ENCODE measurements around the gene SLC50A1.

SLC50A1 gene

DNA sequence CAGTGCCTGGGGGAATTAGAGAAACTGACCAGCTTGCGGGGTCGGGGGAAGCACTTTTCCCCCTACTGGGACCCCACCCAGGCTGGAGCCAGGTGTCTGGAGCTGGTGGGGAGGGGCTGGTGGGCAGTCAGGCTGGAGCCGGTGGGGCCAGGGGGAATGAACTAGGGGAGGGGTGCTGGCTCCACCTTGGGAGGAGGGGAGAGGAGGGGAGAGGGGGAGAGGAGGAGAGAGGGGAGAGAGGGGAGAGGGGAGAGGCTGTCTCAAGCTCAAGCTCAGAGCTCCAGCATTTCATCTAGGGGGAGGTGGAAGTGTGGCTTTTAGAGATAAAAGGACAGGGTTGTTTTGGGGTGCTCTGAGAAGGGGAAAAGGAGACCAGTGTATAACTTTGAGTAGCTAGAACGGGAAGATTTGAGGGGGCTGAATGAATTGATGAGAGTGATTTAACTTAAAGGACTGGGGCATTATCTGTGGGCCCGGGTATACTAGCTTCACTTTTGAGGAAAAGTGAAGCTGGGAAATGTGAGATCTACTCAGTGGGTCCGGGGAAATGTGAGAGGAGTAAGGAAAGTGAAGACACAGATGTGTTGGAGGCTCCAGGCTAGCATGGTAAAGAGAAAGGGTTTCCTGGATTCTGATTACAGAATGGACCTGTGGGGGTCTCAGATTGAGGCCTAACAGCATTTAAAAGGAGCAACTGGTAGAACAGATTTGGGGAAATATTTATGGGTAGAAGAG, 5.2 kb upstream of the SLC50A1 start:
- TF ChIP-seq, protein P1, sequence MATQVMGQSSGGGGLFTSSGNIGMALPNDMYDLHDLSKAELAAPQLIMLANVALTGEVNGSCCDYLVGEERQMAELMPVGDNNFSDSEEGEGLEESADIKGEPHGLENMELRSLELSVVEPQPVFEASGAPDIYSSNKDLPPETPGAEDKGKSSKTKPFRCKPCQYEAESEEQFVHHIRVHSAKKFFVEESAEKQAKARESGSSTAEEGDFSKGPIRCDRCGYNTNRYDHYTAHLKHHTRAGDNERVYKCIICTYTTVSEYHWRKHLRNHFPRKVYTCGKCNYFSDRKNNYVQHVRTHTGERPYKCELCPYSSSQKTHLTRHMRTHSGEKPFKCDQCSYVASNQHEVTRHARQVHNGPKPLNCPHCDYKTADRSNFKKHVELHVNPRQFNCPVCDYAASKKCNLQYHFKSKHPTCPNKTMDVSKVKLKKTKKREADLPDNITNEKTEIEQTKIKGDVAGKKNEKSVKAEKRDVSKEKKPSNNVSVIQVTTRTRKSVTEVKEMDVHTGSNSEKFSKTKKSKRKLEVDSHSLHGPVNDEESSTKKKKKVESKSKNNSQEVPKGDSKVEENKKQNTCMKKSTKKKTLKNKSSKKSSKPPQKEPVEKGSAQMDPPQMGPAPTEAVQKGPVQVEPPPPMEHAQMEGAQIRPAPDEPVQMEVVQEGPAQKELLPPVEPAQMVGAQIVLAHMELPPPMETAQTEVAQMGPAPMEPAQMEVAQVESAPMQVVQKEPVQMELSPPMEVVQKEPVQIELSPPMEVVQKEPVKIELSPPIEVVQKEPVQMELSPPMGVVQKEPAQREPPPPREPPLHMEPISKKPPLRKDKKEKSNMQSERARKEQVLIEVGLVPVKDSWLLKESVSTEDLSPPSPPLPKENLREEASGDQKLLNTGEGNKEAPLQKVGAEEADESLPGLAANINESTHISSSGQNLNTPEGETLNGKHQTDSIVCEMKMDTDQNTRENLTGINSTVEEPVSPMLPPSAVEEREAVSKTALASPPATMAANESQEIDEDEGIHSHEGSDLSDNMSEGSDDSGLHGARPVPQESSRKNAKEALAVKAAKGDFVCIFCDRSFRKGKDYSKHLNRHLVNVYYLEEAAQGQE (IDR thresholded peaks at IDR 0.05; ENCODE audit: low read depth): no peak
- TF ChIP-seq, protein P2, sequence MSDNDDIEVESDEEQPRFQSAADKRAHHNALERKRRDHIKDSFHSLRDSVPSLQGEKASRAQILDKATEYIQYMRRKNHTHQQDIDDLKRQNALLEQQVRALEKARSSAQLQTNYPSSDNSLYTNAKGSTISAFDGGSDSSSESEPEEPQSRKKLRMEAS (IDR thresholded peaks at IDR 0.05): no peak
- TF ChIP-seq NFIC (IDR thresholded peaks at IDR 0.05) (no peak), CEBPB (IDR thresholded peaks at IDR 0.05) (no peak), TCF12 (IDR thresholded peaks at IDR 0.05; ENCODE audit: low read depth) (no peak), EP300 (IDR thresholded peaks at IDR 0.05; ENCODE audit: borderline replicate concordance) (no peak), EGR1 (IDR thresholded peaks at IDR 0.05) (no peak), TEAD4 (IDR thresholded peaks at IDR 0.05) (no peak), CREB1 (IDR thresholded peaks at IDR 0.05; ENCODE audit: low read depth) (no peak), FOXM1 (IDR thresholded peaks at IDR 0.05; ENCODE audit: borderline replicate concordance, low read depth) (no peak), ZBTB7A (IDR thresholded peaks at IDR 0.05; ENCODE audit: low read depth) (no peak), YY1 (IDR thresholded peaks at IDR 0.05; ENCODE audit: low read depth) (no peak), TAF1 (IDR thresholded peaks at IDR 0.05; ENCODE audit: low read depth) (no peak), RAD21 (IDR thresholded peaks at IDR 0.05; ENCODE audit: low read depth) (no peak)
- TF ChIP-seq, protein P3, sequence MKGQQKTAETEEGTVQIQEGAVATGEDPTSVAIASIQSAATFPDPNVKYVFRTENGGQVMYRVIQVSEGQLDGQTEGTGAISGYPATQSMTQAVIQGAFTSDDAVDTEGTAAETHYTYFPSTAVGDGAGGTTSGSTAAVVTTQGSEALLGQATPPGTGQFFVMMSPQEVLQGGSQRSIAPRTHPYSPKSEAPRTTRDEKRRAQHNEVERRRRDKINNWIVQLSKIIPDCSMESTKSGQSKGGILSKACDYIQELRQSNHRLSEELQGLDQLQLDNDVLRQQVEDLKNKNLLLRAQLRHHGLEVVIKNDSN (IDR thresholded peaks at IDR 0.05): no peak

DNA sequence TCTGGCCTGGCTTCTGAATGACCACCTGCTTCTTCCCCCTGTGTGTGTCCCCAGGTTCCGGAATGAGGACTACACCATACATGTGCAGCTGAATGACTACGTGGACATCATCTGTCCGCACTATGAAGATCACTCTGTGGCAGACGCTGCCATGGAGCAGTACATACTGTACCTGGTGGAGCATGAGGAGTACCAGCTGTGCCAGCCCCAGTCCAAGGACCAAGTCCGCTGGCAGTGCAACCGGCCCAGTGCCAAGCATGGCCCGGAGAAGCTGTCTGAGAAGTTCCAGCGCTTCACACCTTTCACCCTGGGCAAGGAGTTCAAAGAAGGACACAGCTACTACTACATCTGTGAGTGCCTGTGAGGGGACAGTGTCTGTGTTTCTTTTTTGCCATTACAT, 4.4 kb upstream of the SLC50A1 start:
- no peak for TF ChIP-seq NFIC (IDR thresholded peaks at IDR 0.05)
- no peak for TF ChIP-seq TAF1 (IDR thresholded peaks at IDR 0.05; ENCODE audit: low read depth)
- no peak for TF ChIP-seq FOXM1 (IDR thresholded peaks at IDR 0.05; ENCODE audit: borderline replicate concordance, low read depth)
- TF ChIP-seq, protein P1 (IDR thresholded peaks at IDR 0.05; ENCODE audit: low read depth): no peak
- no peak for TF ChIP-seq YY1 (IDR thresholded peaks at IDR 0.05; ENCODE audit: low read depth)

DNA sequence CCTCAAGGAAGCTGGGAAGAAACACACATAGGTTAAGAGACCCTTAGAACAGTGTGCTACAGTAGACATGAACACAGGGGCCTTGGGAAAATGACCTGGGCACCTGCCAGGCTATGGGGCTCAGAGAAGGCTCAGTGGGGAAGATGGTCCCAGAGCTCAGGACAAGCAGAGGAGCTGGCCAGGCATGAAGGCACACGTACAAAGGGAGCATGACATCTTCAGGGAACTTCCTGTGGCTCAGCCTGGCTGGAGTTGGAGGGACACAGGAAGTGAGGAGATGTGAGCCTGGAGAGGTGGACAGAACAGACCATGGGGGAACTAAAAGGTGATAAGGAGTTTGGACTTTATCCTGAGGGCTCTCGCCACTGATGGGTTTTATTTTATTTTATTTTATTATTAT, 3.8 kb upstream of the SLC50A1 start:
- TF ChIP-seq CEBPB (IDR thresholded peaks at IDR 0.05): no peak

DNA sequence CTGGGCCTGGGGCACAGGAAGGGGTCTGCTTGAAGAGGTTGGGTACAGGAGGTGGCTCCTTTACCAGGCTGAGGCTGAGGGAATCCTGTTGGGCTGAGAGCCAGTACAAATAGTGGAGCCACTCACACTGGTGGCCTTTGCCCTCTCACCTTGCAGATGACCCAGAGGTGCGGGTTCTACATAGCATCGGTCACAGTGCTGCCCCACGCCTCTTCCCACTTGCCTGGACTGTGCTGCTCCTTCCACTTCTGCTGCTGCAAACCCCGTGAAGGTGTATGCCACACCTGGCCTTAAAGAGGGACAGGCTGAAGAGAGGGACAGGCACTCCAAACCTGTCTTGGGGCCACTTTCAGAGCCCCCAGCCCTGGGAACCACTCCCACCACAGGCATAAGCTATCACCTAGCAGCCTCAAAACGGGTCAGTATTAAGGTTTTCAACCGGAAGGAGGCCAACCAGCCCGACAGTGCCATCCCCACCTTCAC, 1.8 kb upstream of the SLC50A1 start:
- no peak for TF ChIP-seq RAD21 (IDR thresholded peaks at IDR 0.05; ENCODE audit: low read depth)
- no peak for TF ChIP-seq TEAD4 (IDR thresholded peaks at IDR 0.05)
- TF ChIP-seq CREB1 (IDR thresholded peaks at IDR 0.05; ENCODE audit: low read depth): no peak
- no peak for TF ChIP-seq EP300 (IDR thresholded peaks at IDR 0.05; ENCODE audit: borderline replicate concordance)
- no peak for TF ChIP-seq TAF1 (IDR thresholded peaks at IDR 0.05; ENCODE audit: low read depth)
- no peak for TF ChIP-seq TCF12 (IDR thresholded peaks at IDR 0.05; ENCODE audit: low read depth)
- no peak for TF ChIP-seq EGR1 (IDR thresholded peaks at IDR 0.05)
- TF ChIP-seq, protein P3 (IDR thresholded peaks at IDR 0.05): no peak
- TF ChIP-seq, protein P1 (IDR thresholded peaks at IDR 0.05; ENCODE audit: low read depth): no peak
- TF ChIP-seq YY1 (IDR thresholded peaks at IDR 0.05; ENCODE audit: low read depth): no peak
- TF ChIP-seq FOXM1 (IDR thresholded peaks at IDR 0.05; ENCODE audit: borderline replicate concordance, low read depth): no peak
- TF ChIP-seq, protein P2 (IDR thresholded peaks at IDR 0.05): no peak
- no peak for TF ChIP-seq ZBTB7A (IDR thresholded peaks at IDR 0.05; ENCODE audit: low read depth)
- TF ChIP-seq NFIC (IDR thresholded peaks at IDR 0.05): no peak
- no peak for TF ChIP-seq CEBPB (IDR thresholded peaks at IDR 0.05)
